Muscle layer of colon (tissue), 2 donors: Measurements from ENCODE around the gene ANKFN1.

ENCODE experiments used
- H3K27ac ChIP-seq: one replicate; pipeline ENCODE4 v1.7.0; 2013; ENCODE audit warnings: low read depth, mild to moderate bottlenecking, low read length, moderate library complexity
- H3K27me3 ChIP-seq, 2 donors: one replicate each; pipeline ENCODE4 v1.7.0; 2013; ENCODE audit warnings: low read length in 2 of 2, mild to moderate bottlenecking in 2 of 2; ENCODE audit not compliant: insufficient read depth in 2 of 2, control insufficient read depth in 1 of 2
- H3K36me3 ChIP-seq: one replicate; pipeline ENCODE4 v1.7.0; 2013; ENCODE audit warnings: mild to moderate bottlenecking, low read length; ENCODE audit not compliant: insufficient read depth
- H3K4me1 ChIP-seq: one replicate; pipeline ENCODE4 v1.7.0; 2013; ENCODE audit warnings: mild to moderate bottlenecking, low read length; ENCODE audit not compliant: insufficient read depth
- H3K4me3 ChIP-seq, 2 donors: one replicate each; pipeline ENCODE4 v1.7.0; 2013; ENCODE audit warnings: low read length in 2 of 2, low read depth in 1 of 2, mild to moderate bottlenecking in 1 of 2, moderate library complexity in 1 of 2
- H3K9ac ChIP-seq: one replicate; pipeline ENCODE4 v1.7.0; 2013; ENCODE audit warnings: low read length
- H3K9me3 ChIP-seq: one replicate; pipeline ENCODE4 v1.7.0; 2013; ENCODE audit warnings: mild to moderate bottlenecking, low read length
- donor health status: abdominal sarcoma.
- donor health status: Adenocarcinoma of cecum.

ANKFN1 gene

GRCh38 chr17:56203430-56203829 lies 50.2 kb downstream of the ANKFN1 start:
- no peaks in the 10 kb centered on the region for H3K36me3 ChIP-seq
- no peak overlapping the region for H3K27ac ChIP-seq
- no peak overlapping the region for H3K4me3 ChIP-seq

GRCh38 chr17:56206351-56206750 lies 53.1 kb downstream of the ANKFN1 start:
- Histone ChIP-seq H3K4me1 (no peaks in the 10 kb centered on the region), H3K27me3 (peaks cover 0 to 4% of the 10 kb centered on the region in 2 donors), H3K9me3 (no peaks in the 10 kb centered on the region), H3K36me3 (no peaks in the 10 kb centered on the region), H3K9ac (no peak overlapping the region), H3K27ac (no peak overlapping the region), H3K4me3 (no peak overlapping the region)

More at GRCh38 chr17:56203430-56203829, 50.2 kb downstream of the ANKFN1 start:
- Histone ChIP-seq H3K4me1 (no peaks in the 10 kb centered on the region), H3K9ac (no peak overlapping the region), H3K9me3 (no peaks in the 10 kb centered on the region), H3K27me3 (peaks cover 0 to 4% of the 10 kb centered on the region in 2 donors)

- Histone ChIP-seq H3K36me3 (no peaks in the 10 kb centered on the region), H3K27me3 (no peaks in the 10 kb centered on the region), H3K4me3 (no peak overlapping the region), H3K9me3 (no peaks in the 10 kb centered on the region), H3K4me1 (no peaks in the 10 kb centered on the region), H3K27ac (no peak overlapping the region), H3K9ac (no peak overlapping the region)
Measured at GRCh38 chr17:56213031-56213430, 59.8 kb downstream of the ANKFN1 start.

DNA sequence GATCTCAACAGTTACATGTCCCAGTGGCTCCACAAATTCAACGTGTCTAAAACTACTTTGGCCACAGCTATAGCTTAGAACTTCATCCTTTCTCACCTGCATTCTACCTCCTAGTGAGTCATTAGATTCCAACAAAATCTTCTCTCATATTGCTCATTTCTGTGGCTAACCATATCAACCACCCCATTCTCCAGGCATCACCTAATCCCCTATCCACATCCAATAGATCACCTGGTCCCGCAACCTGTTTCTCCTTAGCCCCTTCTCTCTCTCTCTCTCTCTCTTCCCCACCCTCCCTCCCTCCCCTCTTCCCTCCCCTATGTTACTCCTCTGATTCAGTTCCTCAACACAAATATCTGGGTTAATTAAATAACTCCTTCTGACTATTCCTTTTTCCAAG lies 64.6 kb downstream of the ANKFN1 start:
- no peaks in the 10 kb centered on the region for H3K36me3 ChIP-seq

DNA sequence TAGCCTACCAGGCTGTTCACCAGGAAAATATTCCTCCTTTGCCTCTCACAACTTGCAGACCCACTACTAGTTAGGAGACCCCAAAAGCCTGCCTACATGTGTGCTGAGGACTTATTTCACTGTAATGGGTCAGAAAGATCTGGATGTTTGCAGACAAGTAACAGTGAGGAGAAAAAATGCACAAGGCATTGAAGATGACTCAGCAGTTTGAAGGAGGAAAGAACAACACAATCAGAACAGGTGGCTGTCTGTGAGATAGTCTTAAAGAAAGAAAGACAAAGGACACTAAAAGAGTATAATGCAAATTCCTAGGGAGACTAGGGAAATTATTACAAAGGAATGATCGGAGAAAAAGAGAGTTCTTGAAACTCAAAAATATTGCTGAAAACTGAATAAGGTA lies 69.0 kb downstream of the ANKFN1 start:
- Histone ChIP-seq H3K4me3 (no peak overlapping the region), H3K9me3 (no peaks in the 10 kb centered on the region), H3K4me1 (no peaks in the 10 kb centered on the region), H3K27me3 (no peaks in the 10 kb centered on the region), H3K9ac (no peak overlapping the region), H3K36me3 (no peaks in the 10 kb centered on the region), H3K27ac (no peak overlapping the region)

More for the DNA sequence above, 64.6 kb downstream of the ANKFN1 start:
- Histone ChIP-seq H3K4me1 (no peaks in the 10 kb centered on the region), H3K9me3 (no peaks in the 10 kb centered on the region), H3K4me3 (no peak overlapping the region), H3K9ac (no peak overlapping the region), H3K27ac (no peak overlapping the region), H3K27me3 (no peaks in the 10 kb centered on the region)

DNA sequence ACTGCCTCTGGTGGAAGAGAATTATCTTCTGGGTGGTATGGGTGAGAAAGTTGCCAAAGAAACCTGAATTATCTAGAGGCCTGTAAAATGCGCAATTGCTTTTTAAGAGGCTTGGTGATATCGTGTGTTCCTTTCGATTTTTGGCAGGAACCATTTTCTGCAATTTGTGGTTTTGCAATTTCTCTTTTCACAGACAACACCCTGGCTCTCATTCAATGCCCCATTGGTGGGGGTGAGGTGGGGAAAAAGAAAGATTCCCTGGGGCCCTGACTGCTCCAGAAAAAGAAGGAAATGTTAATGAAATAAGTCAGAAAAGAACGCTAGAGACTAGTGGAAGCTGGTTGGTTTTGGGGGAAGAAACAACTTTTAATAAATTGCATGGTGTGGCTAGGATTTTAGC lies 77.4 kb downstream of the ANKFN1 start:
- H3K4me3 ChIP-seq: no peak overlapping the region
- H3K9ac ChIP-seq: no peak overlapping the region
- H3K9me3 ChIP-seq: no peaks in the 10 kb centered on the region
- H3K4me1 ChIP-seq: peaks cover 19% of the 10 kb centered on the region
- H3K27me3 ChIP-seq: no peaks in the 10 kb centered on the region
- no peaks in the 10 kb centered on the region for H3K36me3 ChIP-seq
- no peak overlapping the region for H3K27ac ChIP-seq

DNA sequence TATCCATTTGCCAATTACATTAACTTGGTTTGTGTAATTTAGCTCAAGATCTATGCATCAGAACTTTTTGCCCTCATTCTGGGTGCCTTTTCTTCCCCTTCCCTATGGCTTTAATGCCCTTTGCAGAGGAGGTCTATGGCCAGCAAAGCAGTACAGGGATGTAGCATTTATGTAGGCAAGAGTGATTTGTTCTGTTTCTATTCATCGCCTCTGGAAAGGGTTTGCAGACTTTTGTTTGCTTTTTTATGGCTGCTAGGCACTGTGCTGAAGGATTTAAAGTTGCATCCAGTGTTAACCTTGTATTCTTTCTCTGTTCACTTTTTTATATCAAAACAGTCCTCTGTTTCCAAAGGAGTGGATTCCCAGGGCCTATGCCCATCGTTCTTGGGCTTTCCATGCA lies 78.0 kb downstream of the ANKFN1 start:
- Histone ChIP-seq H3K4me3 (no peak overlapping the region), H3K27ac (peak overlapping the region; percentile 22), H3K27me3 (no peaks in the 10 kb centered on the region), H3K9ac (no peak overlapping the region), H3K4me1 (peaks cover 19% of the 10 kb centered on the region), H3K9me3 (no peaks in the 10 kb centered on the region), H3K36me3 (no peaks in the 10 kb centered on the region)

DNA sequence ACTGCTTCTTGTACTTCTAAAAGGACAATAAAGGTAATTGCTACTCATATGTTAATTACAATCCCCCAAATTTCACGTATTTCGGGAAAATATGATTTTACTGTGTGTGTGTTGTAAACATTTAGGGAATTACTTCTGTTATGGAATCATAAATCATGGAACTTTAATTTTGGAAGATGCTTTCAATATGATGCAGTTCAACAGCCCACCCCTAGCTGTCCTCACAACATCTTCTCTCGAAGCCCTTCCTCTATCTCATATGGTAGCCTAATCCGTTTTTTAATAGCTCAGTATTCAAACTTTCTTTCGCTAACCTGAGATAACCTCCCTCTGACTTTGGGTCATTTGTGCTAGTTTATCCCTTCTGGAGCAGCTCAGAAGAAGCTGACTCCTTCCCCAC lies 78.4 kb downstream of the ANKFN1 start:
- no peak overlapping the region for H3K4me3 ChIP-seq
- H3K27ac ChIP-seq: peak overlapping the region; percentile 22
- H3K9ac ChIP-seq: no peak overlapping the region
- H3K9me3 ChIP-seq: no peaks in the 10 kb centered on the region
- no peaks in the 10 kb centered on the region for H3K27me3 ChIP-seq
- no peaks in the 10 kb centered on the region for H3K36me3 ChIP-seq
- H3K4me1 ChIP-seq: peaks cover 19% of the 10 kb centered on the region

- no peaks in the 10 kb centered on the region for H3K4me1 ChIP-seq
Measured at GRCh38 chr17:56244268-56244890, 91.1 kb downstream of the ANKFN1 start.

DNA sequence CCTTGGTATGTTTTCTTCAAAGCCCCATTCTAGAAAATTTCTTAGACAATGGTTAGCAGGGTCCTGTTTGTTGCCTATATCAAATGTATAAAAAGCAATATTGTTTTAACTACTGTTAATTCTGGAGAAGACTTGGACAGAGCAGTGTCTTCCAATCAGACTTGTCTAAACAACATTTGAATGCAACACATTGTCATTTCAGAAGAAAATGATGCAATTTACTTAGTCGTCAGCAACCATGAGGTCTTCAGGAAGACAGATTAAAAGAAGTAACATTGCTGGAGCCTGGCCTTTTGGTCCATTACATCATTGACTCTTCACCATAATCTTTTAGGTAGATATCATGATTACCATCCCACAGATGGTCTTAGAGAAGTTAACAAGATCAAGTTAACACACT lies 94.5 kb downstream of the ANKFN1 start:
- H3K4me3 ChIP-seq: no peak overlapping the region
- no peaks in the 10 kb centered on the region for H3K9me3 ChIP-seq
- no peak overlapping the region for H3K9ac ChIP-seq
- H3K27ac ChIP-seq: no peak overlapping the region
- no peaks in the 10 kb centered on the region for H3K36me3 ChIP-seq
- H3K27me3 ChIP-seq: no peaks in the 10 kb centered on the region
- no peaks in the 10 kb centered on the region for H3K4me1 ChIP-seq

More at GRCh38 chr17:56244268-56244890, 91.1 kb downstream of the ANKFN1 start:
- Histone ChIP-seq H3K9me3 (no peaks in the 10 kb centered on the region), H3K9ac (no peak overlapping the region), H3K27me3 (no peaks in the 10 kb centered on the region), H3K36me3 (no peaks in the 10 kb centered on the region), H3K27ac (no peak overlapping the region), H3K4me3 (no peak overlapping the region)

- H3K9me3 ChIP-seq: no peaks in the 10 kb centered on the region
- H3K27me3 ChIP-seq: no peaks in the 10 kb centered on the region
- no peaks in the 10 kb centered on the region for H3K36me3 ChIP-seq
- no peak overlapping the region for H3K9ac ChIP-seq
- H3K4me1 ChIP-seq: no peaks in the 10 kb centered on the region
- no peak overlapping the region for H3K4me3 ChIP-seq
- H3K27ac ChIP-seq: no peak overlapping the region
Measured at GRCh38 chr17:56257075-56257474, 103.8 kb downstream of the ANKFN1 start.

GRCh38 chr17:56260376-56261002 lies 107.2 kb downstream of the ANKFN1 start:
- Histone ChIP-seq H3K9ac (no peak overlapping the region), H3K4me3 (no peak overlapping the region), H3K27ac (no peak overlapping the region), H3K27me3 (no peaks in the 10 kb centered on the region), H3K4me1 (no peaks in the 10 kb centered on the region), H3K36me3 (no peaks in the 10 kb centered on the region), H3K9me3 (no peaks in the 10 kb centered on the region)
